CD14-positive monocyte (primary cell): ENCODE measurements around the gene WFDC12. TPM values are rescaled to one million over a fixed set of nuclear protein-coding genes. Genes with fewer than 3 reads are reported as not detected.

Source experiments
- DNase-seq, 3 donors: peaks; one replicate each; pipeline ENCODE4 v3.0.0-alpha.2; 2011 to 2022
- H2AFZ ChIP-seq: 2 replicates; pipeline ENCODE4 v1.6.0; 2012; ENCODE audit warnings: mild to moderate bottlenecking, low read depth, low read length, inconsistent platforms; ENCODE audit not compliant: insufficient read depth, poor library complexity, severe bottlenecking
- H3K27ac ChIP-seq, 2 donors: 1 replicate in 1 of 2; 2 replicates in 1 of 2; pipeline ENCODE4 v1.5.1; 2012 to 2013; ENCODE audit warnings: low read length in 2 of 2, control low read depth in 1 of 2, inconsistent platforms in 1 of 2, low read depth in 1 of 2, mild to moderate bottlenecking in 1 of 2
- H3K27me3 ChIP-seq, 2 donors: one replicate each; pipeline versions ENCODE4 v1.6.0 to v1.6.1; 2011 to 2013; ENCODE audit warnings: low read length in 2 of 2; ENCODE audit not compliant: control insufficient read depth in 2 of 2, insufficient read depth in 2 of 2
- H3K36me3 ChIP-seq, 2 donors: replicated peaks in 1 of 2; 1 replicate in 1 of 2; 2 replicates in 1 of 2; pipeline versions ENCODE4 v1.5.1 to v1.6.1; 2012 to 2013; ENCODE audit warnings: low read length in 2 of 2, control low read depth in 1 of 2, inconsistent platforms in 1 of 2, mild to moderate bottlenecking in 1 of 2; ENCODE audit not compliant: insufficient read depth in 2 of 2, control insufficient read depth in 1 of 2
- H3K4me1 ChIP-seq, 2 donors: 1 replicate in 1 of 2; 2 replicates in 1 of 2; pipeline versions ENCODE4 v1.5.1 to v1.6.1; 2012 to 2013; ENCODE audit warnings: low read length in 2 of 2, control low read depth in 1 of 2, inconsistent platforms in 1 of 2, mild to moderate bottlenecking in 1 of 2, moderate library complexity in 1 of 2; ENCODE audit not compliant: insufficient read depth in 2 of 2, control insufficient read depth in 1 of 2
- H3K4me2 ChIP-seq: replicated peaks from 2 replicates; pipeline ENCODE3; 2012; ENCODE audit warnings: low read length, moderate library complexity, mild to moderate bottlenecking; ENCODE audit not compliant: poor library complexity, severe bottlenecking; ENCODE audit errors: extremely low read depth
- H3K4me3 ChIP-seq, 3 experiments: fragments of 200-600 bp in 1 of 3; sonication (generic) in 1 of 3; replicated peaks in 1 of 3; 1 replicate in 2 of 3; 2 replicates in 1 of 3; pipeline ENCODE4 v1.5.1; 2011 to 2013; ENCODE audit warnings: low read length in 3 of 3, mild to moderate bottlenecking in 3 of 3, control low read depth in 2 of 3, low read depth in 2 of 3, inconsistent platforms in 1 of 3, moderate library complexity in 1 of 3
- H3K79me2 ChIP-seq: 2 replicates; pipeline ENCODE4 v1.6.0; 2012; ENCODE audit warnings: mild to moderate bottlenecking, control low read depth, inconsistent platforms, low read length, moderate library complexity; ENCODE audit not compliant: insufficient read depth
- H3K9ac ChIP-seq: 2 replicates; pipeline ENCODE4 v1.6.0; 2017; ENCODE audit warnings: low read length, mild to moderate bottlenecking; ENCODE audit not compliant: insufficient read depth, poor library complexity, severe bottlenecking
- H3K9me3 ChIP-seq, 2 donors: replicated peaks in 1 of 2; 1 replicate in 1 of 2; 2 replicates in 1 of 2; pipeline versions ENCODE4 v1.5.1 to v1.6.1; 2012 to 2013; ENCODE audit warnings: low read length in 2 of 2, control low read depth in 1 of 2; ENCODE audit not compliant: control insufficient read depth in 1 of 2, insufficient read depth in 1 of 2
- H4K20me1 ChIP-seq: 2 replicates; pipeline ENCODE4 v1.6.0; 2012; ENCODE audit warnings: mild to moderate bottlenecking, low read length, control low read depth, moderate library complexity; ENCODE audit not compliant: insufficient read depth
- H3K27ac Mint-ChIP-seq, 7 donors: one replicate each; pipeline ENCODE4 v1.8.0; 2020; ENCODE audit warnings: mild to moderate bottlenecking in 7 of 7, mixed read lengths in 7 of 7, moderate library complexity in 6 of 7, inconsistent platforms in 2 of 7
- H3K27me3 Mint-ChIP-seq, 3 donors: one replicate each; pipeline ENCODE4 v1.8.0; 2021 to 2022; ENCODE audit warnings: low read depth in 3 of 3, mild to moderate bottlenecking in 3 of 3, mixed read lengths in 3 of 3, moderate library complexity in 3 of 3, inconsistent platforms in 1 of 3
- H3K36me3 Mint-ChIP-seq, 2 donors: one replicate each; pipeline ENCODE4 v1.8.0; 2020; ENCODE audit warnings: mixed read lengths in 2 of 2, inconsistent platforms in 1 of 2, mild to moderate bottlenecking in 1 of 2
- H3K4me1 Mint-ChIP-seq: one replicate; pipeline ENCODE4 v1.8.0; 2020; ENCODE audit warnings: mild to moderate bottlenecking, mixed read lengths
- H3K4me3 Mint-ChIP-seq, 2 donors: one replicate each; pipeline ENCODE4 v1.8.0; 2020; ENCODE audit warnings: mild to moderate bottlenecking in 2 of 2, mixed read lengths in 2 of 2, moderate library complexity in 1 of 2
- H3K9me3 Mint-ChIP-seq, 7 donors: one replicate each; pipeline ENCODE4 v1.8.0; 2020 to 2022; ENCODE audit warnings: mixed read lengths in 7 of 7, mild to moderate bottlenecking in 6 of 7, moderate library complexity in 6 of 7, inconsistent platforms in 2 of 7
- CTCF ChIP-seq: fragments of 200-600 bp; IDR thresholded peaks from one replicate; pipeline ENCODE4 v1.8.0; 2022; ENCODE audit warnings: antibody characterized with exemption, mild to moderate bottlenecking
- WGBS: methylation state at CpG from one replicate; pipeline ENCODE4 v1.1.5; 2013; ENCODE audit warnings: missing lambda C conversion rate; ENCODE audit not compliant: insufficient coverage; 5-methylcytosine and 5-hydroxymethylcytosine counted together
- intact Hi-C, 2 donors: fragments of 100-400 bp; cut with micrococcal nuclease; formaldehyde crosslinking; loops; one replicate each; pipeline versions ENCODE4 v1.15.0 to v1.15.1; 2023
- polyA plus RNA-seq, 3 donors: library from polyadenylated mRNA; depleted of rRNA in 1 of 3; unstranded in 2 of 3; stranded (reverse) in 1 of 3; fragments of 300-500 nt in 2 of 3; fragments of >200 nt in 1 of 3; fragmentation: Illumina TruSeq in 2 of 3; gene quantifications; 1 replicate in 2 of 3; 2 replicates in 1 of 3; pipeline ENCODE4 v1.2.3, GENCODE V29; 2012 to 2021

Gene WFDC12
- polyA plus RNA-seq, 3 donors, result not detected

- H3K4me3 Mint-ChIP-seq, result no peak overlapping the region
- intact Hi-C loops, result no loop called here
- H3K9ac ChIP-seq, result no peak overlapping the region
- no peaks in the 10 kb centered on the region for H4K20me1 ChIP-seq
- H3K36me3 ChIP-seq, result no peaks in the 10 kb centered on the region
- H3K4me1 Mint-ChIP-seq, result no peaks in the 10 kb centered on the region
- peaks cover 0 to 1% (median 0%) of the 10 kb centered on the region in 7 donors for H3K9me3 Mint-ChIP-seq
- DNase-seq, result no peak
- no peaks in the 10 kb centered on the region for H3K36me3 Mint-ChIP-seq
- no peak overlapping the region for H2AFZ ChIP-seq
- H3K4me3 ChIP-seq, result no peak overlapping the region
- no peak overlapping the region for H3K4me2 ChIP-seq
- no peaks in the 10 kb centered on the region for H3K9me3 ChIP-seq
- peaks cover 14 to 36% (median 21%) of the 10 kb centered on the region in 3 donors for H3K27me3 Mint-ChIP-seq
- H3K27ac Mint-ChIP-seq, result no peak overlapping the region
- H3K79me2 ChIP-seq, result no peaks in the 10 kb centered on the region
- H3K4me1 ChIP-seq, result no peaks in the 10 kb centered on the region
- peaks cover 18 to 24% of the 10 kb centered on the region in 2 donors for H3K27me3 ChIP-seq
- no peak overlapping the region for H3K27ac ChIP-seq
- no CpG with 5 or more reads among the region's 2 CpGs for whole genome bisulfite sequencing
- no peak for TF ChIP-seq CTCF
These were observed 3.8 kb upstream of the WFDC12 start for GRCh38 chr20:45128099-45128498.

- Mint-ChIP-seq H3K9me3 (peaks cover 0 to 1% (median 0%) of the 10 kb centered on the region in 7 donors), H3K4me1 (no peaks in the 10 kb centered on the region), H3K4me3 (no peak overlapping the region), H3K27me3 (peaks cover 13 to 34% (median 14%) of the 10 kb centered on the region in 3 donors), H3K36me3 (no peaks in the 10 kb centered on the region), H3K27ac (no peak overlapping the region)
- H3K4me3 ChIP-seq, result no peak overlapping the region
- no peak overlapping the region for H3K27ac ChIP-seq
- 100% methylated on average over 1 of the region's 2 CpGs for WGBS
- H4K20me1 ChIP-seq, result no peaks in the 10 kb centered on the region
- no peak overlapping the region for H2AFZ ChIP-seq
- no peak for DNase-seq
- no peak overlapping the region for H3K9ac ChIP-seq
- no peaks in the 10 kb centered on the region for H3K36me3 ChIP-seq
- H3K9me3 ChIP-seq, result no peaks in the 10 kb centered on the region
- no peaks in the 10 kb centered on the region for H3K4me1 ChIP-seq
- TF ChIP-seq CTCF, result no peak
- H3K27me3 ChIP-seq, result peaks cover 9 to 15% of the 10 kb centered on the region in 2 donors
- intact Hi-C loops, result no loop called here
- H3K4me2 ChIP-seq, result no peak overlapping the region
- H3K79me2 ChIP-seq, result no peaks in the 10 kb centered on the region
These were observed 2.9 kb downstream of the WFDC12 start for GRCh38 chr20:45121388-45121787.
